IMR-90 (cell line): ENCODE results near the gene PDZD8. TPM values are rescaled to one million over a fixed set of nuclear protein-coding genes. Genes with fewer than 3 reads are reported as not detected.

Experiments
- ATAC-seq: fragments of 200-7000 bp; cut with Tn5 transposase; 2 replicates; pipeline ENCODE4 v1.9.1; 2020; ENCODE audit warnings: low read depth, mild to moderate bottlenecking, moderate library complexity
- BruUV-seq: library from RNA; stranded (reverse); fragments of 400-500 nt; replicated peaks from 2 replicates; lab custom pipeline; 2021; lab: Mats Ljungman, UMichigan
- CTCF ChIA-PET: fragments of 300-600 bp; formaldehyde crosslinking; extraction: SDS; loops from one replicate; lab custom pipeline; 2021; ENCODE audit warnings: antibody characterized with exemption; lab: Yijun Ruan, JAX
- POLR2A ChIA-PET: fragments of 300-600 bp; sonication (Branson Sonifier 250); formaldehyde crosslinking; loops from one replicate; lab custom pipeline; 2022; ENCODE audit warnings: antibody characterized with exemption; ENCODE audit not compliant: unreplicated experiment; lab: Charles Lee
- DNase-seq: peaks from one replicate; pipeline ENCODE4 v3.0.0; 2013
- H2AFZ ChIP-seq: replicated peaks from 2 replicates; pipeline ENCODE3; 2013; ENCODE audit warnings: low read length, mild to moderate bottlenecking; ENCODE audit not compliant: poor library complexity
- H2AK5ac ChIP-seq: 2 replicates; pipeline ENCODE4 v1.6.1; 2013; ENCODE audit warnings: low read depth, low read length, inconsistent platforms
- H2AK9ac ChIP-seq: replicated peaks from 2 replicates; pipeline ENCODE3; 2013; ENCODE audit warnings: mild to moderate bottlenecking, low read depth, low read length, moderate library complexity; ENCODE audit not compliant: poor library complexity
- H2BK120ac ChIP-seq: 2 replicates; pipeline ENCODE4 v1.6.1; 2013; ENCODE audit warnings: low read depth, low read length, inconsistent platforms
- H2BK15ac ChIP-seq: 3 replicates; pipeline ENCODE4 v1.6.1; 2013; ENCODE audit warnings: low read depth, low read length, inconsistent platforms
- H2BK20ac ChIP-seq: 2 replicates; pipeline ENCODE4 v1.6.1; 2013; ENCODE audit warnings: low read depth, mild to moderate bottlenecking, inconsistent platforms, low read length, moderate library complexity
- H2BK5ac ChIP-seq: 2 replicates; pipeline ENCODE4 v1.6.1; 2013; ENCODE audit warnings: mild to moderate bottlenecking, low read depth, low read length, inconsistent platforms; ENCODE audit not compliant: poor library complexity, severe bottlenecking
- H3K14ac ChIP-seq: replicated peaks from 2 replicates; pipeline ENCODE4 v1.6.1; 2013; ENCODE audit warnings: low read depth, low read length, inconsistent platforms
- H3K18ac ChIP-seq: 2 replicates; pipeline ENCODE4 v1.6.1; 2013; ENCODE audit warnings: low read depth, low read length, control low read depth
- H3K23ac ChIP-seq: 2 replicates; pipeline ENCODE4 v1.6.1; 2013; ENCODE audit warnings: low read depth, low read length, inconsistent platforms
- H3K27ac ChIP-seq: 2 replicates; pipeline ENCODE4 v1.5.1; 2013; ENCODE audit warnings: mild to moderate bottlenecking, control low read depth, low read length; ENCODE audit not compliant: insufficient read depth
- H3K27me3 ChIP-seq: 2 replicates; pipeline ENCODE4 v1.6.1; 2013; ENCODE audit warnings: low read length; ENCODE audit not compliant: control insufficient read depth, insufficient read depth
- H3K36me3 ChIP-seq: 2 replicates; pipeline ENCODE4 v1.6.1; 2013; ENCODE audit warnings: low read length, mixed read lengths; ENCODE audit not compliant: control insufficient read depth, insufficient read depth
- H3K4ac ChIP-seq: 2 replicates; pipeline ENCODE4 v1.6.1; 2013; ENCODE audit warnings: low read depth, low read length, inconsistent platforms
- H3K4me1 ChIP-seq: 2 replicates; pipeline ENCODE4 v1.6.1; 2013; ENCODE audit warnings: low read length, mixed read lengths; ENCODE audit not compliant: control insufficient read depth, insufficient read depth
- H3K4me2 ChIP-seq: 2 replicates; pipeline ENCODE4 v1.6.1; 2013; ENCODE audit warnings: low read depth, mild to moderate bottlenecking, control low read depth, low read length, moderate library complexity
- H3K4me3 ChIP-seq: 2 replicates; pipeline ENCODE4 v1.5.1; 2013; ENCODE audit warnings: low read depth, mild to moderate bottlenecking, control low read depth, low read length, moderate library complexity; ENCODE audit not compliant: insufficient read depth
- H3K56ac ChIP-seq: 2 replicates; pipeline ENCODE4 v1.6.1; 2013; ENCODE audit warnings: low read length, inconsistent platforms; ENCODE audit not compliant: insufficient read depth; ENCODE audit errors: extremely low read depth
- H3K79me1 ChIP-seq, 2 experiments: 2 replicates each; pipeline ENCODE4 v1.6.1; 2013; ENCODE audit warnings: low read length in 2 of 2, inconsistent platforms in 1 of 2, low read depth in 1 of 2
- H3K9ac ChIP-seq: 2 replicates; pipeline ENCODE4 v1.6.1; 2013; ENCODE audit warnings: low read depth, low read length, control low read depth
- H3K9me1 ChIP-seq: 2 replicates; pipeline ENCODE4 v1.6.1; 2013; ENCODE audit warnings: low read length, inconsistent platforms; ENCODE audit not compliant: insufficient read depth
- H3K9me3 ChIP-seq: 2 replicates; pipeline ENCODE4 v1.6.1; 2013; ENCODE audit warnings: low read length; ENCODE audit not compliant: control insufficient read depth, insufficient read depth
- H4K20me1 ChIP-seq: 2 replicates; pipeline ENCODE4 v1.6.1; 2013; ENCODE audit warnings: low read length, inconsistent platforms; ENCODE audit not compliant: insufficient read depth
- H4K5ac ChIP-seq: 2 replicates; pipeline ENCODE4 v1.6.1; 2013; ENCODE audit warnings: mild to moderate bottlenecking, low read depth, low read length, control low read depth
- H4K8ac ChIP-seq, 2 experiments: 2 replicates each; pipeline ENCODE4 v1.6.1; 2013; ENCODE audit warnings: low read depth in 2 of 2, low read length in 2 of 2, control low read depth in 1 of 2, inconsistent platforms in 1 of 2
- H4K91ac ChIP-seq: 2 replicates; pipeline ENCODE4 v1.6.1; 2013; ENCODE audit warnings: low read depth, low read length, inconsistent platforms; ENCODE audit not compliant: insufficient read depth
- BHLHE40 ChIP-seq: fragments of 150-350 bp; IDR thresholded peaks from 2 replicates; pipeline ENCODE4 v1.6.1; 2016; ENCODE audit warnings: mild to moderate bottlenecking, low read depth, low read length
- CEBPB ChIP-seq: IDR thresholded peaks from 2 replicates; pipeline ENCODE4 v1.6.1; 2012; ENCODE audit warnings: low read depth, low read length, improper control_type of control experiment
- CHD1 ChIP-seq: IDR thresholded peaks from 2 replicates; pipeline ENCODE4 v1.6.1; 2012; ENCODE audit warnings: low read depth, low read length, improper control_type of control experiment
- CTCF ChIP-seq: conservative IDR thresholded peaks from 2 replicates; pipeline ENCODE4 v1.5.1; 2012; ENCODE audit warnings: mild to moderate bottlenecking, low read depth, low read length, improper control_type of control experiment
- ELK1 ChIP-seq: fragments of 150-350 bp; IDR thresholded peaks from 2 replicates; pipeline ENCODE4 v1.6.1; 2016; ENCODE audit warnings: low read depth, mild to moderate bottlenecking, low read length, moderate library complexity, borderline replicate concordance
- FOS ChIP-seq: fragments of 150-350 bp; IDR thresholded peaks from 2 replicates; pipeline ENCODE4 v1.6.1; 2016; ENCODE audit warnings: low read depth, low read length
- MAFK ChIP-seq: IDR thresholded peaks from 2 replicates; pipeline ENCODE4 v1.6.1; 2012; ENCODE audit warnings: low read depth, low read length, improper control_type of control experiment
- MAZ ChIP-seq: IDR thresholded peaks from 2 replicates; pipeline ENCODE4 v1.6.1; 2012; ENCODE audit warnings: low read depth, mild to moderate bottlenecking, low read length, improper control_type of control experiment, moderate library complexity, borderline replicate concordance
- MXI1 ChIP-seq: IDR thresholded peaks from 2 replicates; pipeline ENCODE4 v1.6.1; 2012; ENCODE audit warnings: low read depth, mild to moderate bottlenecking, low read length, moderate library complexity, borderline replicate concordance
- NFE2L2 ChIP-seq: fragments of 150-350 bp; IDR thresholded peaks from 2 replicates; pipeline ENCODE4 v1.6.1; 2016; ENCODE audit warnings: low read depth, mild to moderate bottlenecking, low read length
- POLR2A ChIP-seq: IDR thresholded peaks from 2 replicates; pipeline ENCODE4 v1.6.1; 2012; ENCODE audit warnings: mild to moderate bottlenecking, low read depth, low read length
- RAD21 ChIP-seq: IDR thresholded peaks from 2 replicates; pipeline ENCODE4 v1.6.1; 2012; ENCODE audit warnings: low read length, improper control_type of control experiment
- RCOR1 ChIP-seq: IDR thresholded peaks from 2 replicates; pipeline ENCODE4 v1.6.1; 2012; ENCODE audit warnings: mild to moderate bottlenecking, low read length, improper control_type of control experiment; ENCODE audit not compliant: insufficient replicate concordance
- RFX5 ChIP-seq: IDR thresholded peaks from 2 replicates; pipeline ENCODE4 v1.8.0; 2012; ENCODE audit warnings: low read depth, mild to moderate bottlenecking, low read length, moderate library complexity
- USF2 ChIP-seq: fragments of 150-350 bp; IDR thresholded peaks from 2 replicates; pipeline ENCODE4 v1.6.1; 2017; ENCODE audit warnings: mild to moderate bottlenecking, antibody characterized with exemption, low read length, low read depth
- WGBS, 2 experiments: methylation state at CpG; one replicate each; pipeline versions ENCODE4 v1.1.5 to v1.1.7; 2013; ENCODE audit warnings: missing lambda C conversion rate in 2 of 2; ENCODE audit not compliant: insufficient read length in 1 of 2; ENCODE audit errors: extremely low coverage in 2 of 2; 5-methylcytosine and 5-hydroxymethylcytosine counted together
- dilution Hi-C: fragments of 300-500 bp; cut with HindIII; formaldehyde crosslinking; loops from one replicate; pipeline ENCODE4 v1.14.3; 2018; ENCODE audit warnings: low sequenced_read_pairs; ENCODE audit not compliant: unreplicated experiment
- in situ Hi-C: fragments of 300-500 bp; cut with MboI; formaldehyde crosslinking; loops from 3 replicates; pipeline ENCODE4 v1.14.3; 2019; ENCODE audit warnings: low sequenced_read_pairs, inconsistent platforms, mixed read lengths
- intact Hi-C: fragments of 100-400 bp; cut with micrococcal nuclease; formaldehyde crosslinking; loops from 2 replicates; pipeline ENCODE4 v1.10.0; 2022
- polyA plus RNA-seq, 3 experiments: library from polyadenylated mRNA; depleted of rRNA; stranded (reverse); fragments of >200 nt; gene quantifications; 2 replicates each; pipeline ENCODE4 v1.2.3, GENCODE V29; 2012; ENCODE audit warnings: low replicate concordance in 1 of 3
- total RNA-seq: library from RNA; depleted of rRNA; stranded (reverse); fragments of >200 nt; gene quantifications from 2 replicates; pipeline ENCODE4 v1.2.3, GENCODE V29; 2012

The PDZD8 gene
- total and polyA plus RNA-seq, 2 of the 4 experiments (the other 2 are of a cell fraction): 11.3 to 20.4 TPM

GRCh38 chr10:117300671-117301070 is 74.6 kb downstream of the PDZD8 start:
- Histone ChIP-seq H2AFZ (no peak overlapping the region), H3K9me1 (0 out of 2 replicates have a peak, but pooled peaks cover 2% of the 10 kb centered on the region), H3K27me3 (no peaks in the 10 kb centered on the region), H4K8ac (no peak overlapping the region), H2AK5ac (no peak overlapping the region), H2BK15ac (no peak overlapping the region), H3K56ac (no peak overlapping the region), H3K14ac (no peak overlapping the region), H2BK5ac (no peak overlapping the region), H3K36me3 (no peaks in the 10 kb centered on the region), H2BK20ac (no peak overlapping the region), H2BK120ac (no peak overlapping the region), H3K23ac (no peak overlapping the region), H3K4ac (no peak overlapping the region), H4K20me1 (no peaks in the 10 kb centered on the region), H3K9me3 (no peaks in the 10 kb centered on the region), H2AK9ac (no peak overlapping the region), H3K9ac (no peak overlapping the region), H4K5ac (no peak overlapping the region), H3K27ac (no peak overlapping the region), H3K79me1 (peaks cover 5 to 12% of the 10 kb centered on the region in 2 experiments; a peak in 2 of 4 replicates), H4K91ac (no peak overlapping the region), H3K4me3 (no peak overlapping the region), H3K4me2 (no peak overlapping the region), H3K4me1 (no peaks in the 10 kb centered on the region), H3K18ac (no peak overlapping the region)
- in situ Hi-C loops: no loop called here
- WGBS, 2 experiments: no CpG with 5 or more reads among the region's 1 CpG
- BruUV-seq: no TSS peak
- intact Hi-C loops: no loop called here
- ATAC-seq: no peak
- ChIA-PET POLR2A (no interaction called here), CTCF (interaction anchor here (0.9 kb wide), 1 partner anchor 52 kb away, joined by 3 read pairs; no protein-coding TSS in a partner anchor)
- no peak for DNase-seq
- no peak for TF ChIP-seq CTCF
- TF ChIP-seq MXI1: no peak
- TF ChIP-seq USF2: no peak
- no peak for TF ChIP-seq NFE2L2
- no peak for TF ChIP-seq CEBPB
- TF ChIP-seq POLR2A: no peak
- no peak for TF ChIP-seq BHLHE40
- TF ChIP-seq ELK1: no peak
- TF ChIP-seq MAFK: no peak
- TF ChIP-seq RAD21: no peak
- no peak for TF ChIP-seq RFX5
- TF ChIP-seq RCOR1: no peak
- TF ChIP-seq MAZ: no peak
- TF ChIP-seq FOS: no peak
- no peak for TF ChIP-seq CHD1
- dilution Hi-C loops: no loop called here
